ENCODE measurements around the gene GLIPR1.
"Not testable (repeated sequence)": the region's sequence is repeated elsewhere in the genome, so short reads cannot be mapped to it uniquely, and the experiment has no call there.

GLIPR1 gene

DNA sequence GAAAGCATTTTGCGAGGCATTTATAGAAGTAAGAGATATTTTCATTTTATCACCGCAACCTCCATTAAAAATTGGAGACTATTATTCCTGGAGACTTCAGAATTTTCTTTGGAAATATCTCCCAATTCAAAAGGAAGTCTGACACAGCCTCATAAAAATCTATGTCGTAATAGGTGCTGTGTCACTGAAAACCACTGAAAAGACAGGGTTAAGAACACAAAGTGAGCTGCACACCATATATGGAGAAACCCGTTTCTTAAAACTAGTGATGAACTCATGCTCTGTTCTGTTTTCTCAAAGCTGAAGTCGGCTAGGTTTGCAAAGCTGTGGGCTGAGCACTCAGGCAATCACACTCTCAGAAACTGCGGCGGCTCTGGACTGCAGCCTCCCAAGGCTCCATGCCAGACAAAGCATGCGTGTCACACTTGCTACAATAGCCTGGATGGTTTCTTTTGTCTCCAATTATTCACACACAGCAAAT is at the start of gene GLIPR1:
GLIPR1 (plus strand) TSS at position 287 of the 481 bp plus-strand sequence; CDS start at position 413, 126 bp downstream.
- DNase-seq (ENCODE audit: low spot score): no peak

DNA sequence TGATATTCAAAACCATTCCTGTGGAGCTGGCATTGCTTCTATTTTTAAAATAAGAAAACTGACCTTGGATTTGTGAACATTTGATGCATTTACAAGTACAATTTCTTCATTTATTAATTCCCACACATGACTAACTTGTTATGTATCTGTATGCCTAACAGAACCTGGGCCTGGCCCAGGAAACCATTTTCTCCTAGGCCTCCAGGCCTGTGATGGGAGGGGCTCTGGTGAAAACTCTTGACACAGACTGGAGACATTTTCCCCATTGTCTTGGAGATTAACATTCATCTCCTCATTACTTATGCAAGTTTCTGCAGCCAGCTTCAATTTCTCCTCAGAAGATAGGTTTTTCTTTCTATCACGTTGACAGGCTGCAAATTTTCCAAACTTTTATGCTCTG is 47.6 kb upstream of the GLIPR1 start:
- DNase-seq (ENCODE audit: low spot score): no peak

DNA sequence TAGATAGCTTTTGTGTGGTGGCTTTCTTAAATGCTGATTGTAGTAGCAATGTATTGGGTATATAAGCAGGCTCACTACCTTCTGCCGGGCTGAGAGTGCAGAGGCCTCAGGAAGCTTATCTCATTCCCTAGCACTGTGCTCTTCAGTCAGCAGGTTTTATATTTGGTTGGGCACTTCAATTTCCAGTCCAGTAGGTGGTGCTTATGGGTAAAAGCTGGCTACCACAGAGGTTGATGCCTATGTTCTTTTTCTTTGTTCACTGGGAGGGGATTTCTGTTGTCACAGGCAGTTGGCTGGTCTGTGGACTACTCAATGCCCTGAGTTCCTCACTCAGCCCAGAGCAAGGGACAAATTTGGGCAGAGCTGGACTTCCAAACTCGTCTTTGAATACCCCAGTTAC is 43.0 kb upstream of the GLIPR1 start:
- no peak for DNase-seq (ENCODE audit: low spot score)

DNA sequence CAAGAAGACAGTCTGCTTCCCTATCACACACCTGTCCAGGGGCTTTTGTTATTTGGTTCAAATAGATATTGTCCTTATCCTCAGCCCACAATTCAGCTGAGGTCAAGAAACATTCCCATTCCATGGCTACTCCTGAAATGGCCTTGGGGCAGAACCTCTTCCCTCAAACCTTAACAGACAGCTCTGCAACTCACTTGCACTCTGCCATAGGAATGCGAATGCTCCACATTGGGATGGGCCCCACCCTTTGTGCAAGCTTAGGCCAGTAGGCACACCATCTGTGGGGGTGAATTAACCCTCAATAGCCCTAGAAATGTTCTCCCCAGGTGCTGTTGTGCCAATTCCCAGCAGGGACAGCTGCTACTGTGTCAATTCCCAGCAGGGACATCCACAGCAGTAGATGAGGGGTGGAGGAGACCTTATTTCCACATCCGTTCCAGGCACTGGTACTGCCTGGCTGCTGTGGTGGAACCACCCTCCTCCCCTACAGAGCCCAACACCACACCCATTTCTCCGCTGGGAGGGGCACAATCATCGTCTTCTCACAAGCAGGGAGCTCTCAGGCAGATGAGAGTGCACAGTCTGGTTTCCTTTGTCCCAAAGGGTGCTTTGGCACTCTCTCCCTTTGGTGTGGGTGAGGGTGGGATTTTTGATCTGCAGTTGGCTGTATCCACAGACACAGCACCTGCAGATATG is 42.3 kb upstream of the GLIPR1 start:
- no peak for DNase-seq (ENCODE audit: low spot score)

DNA sequence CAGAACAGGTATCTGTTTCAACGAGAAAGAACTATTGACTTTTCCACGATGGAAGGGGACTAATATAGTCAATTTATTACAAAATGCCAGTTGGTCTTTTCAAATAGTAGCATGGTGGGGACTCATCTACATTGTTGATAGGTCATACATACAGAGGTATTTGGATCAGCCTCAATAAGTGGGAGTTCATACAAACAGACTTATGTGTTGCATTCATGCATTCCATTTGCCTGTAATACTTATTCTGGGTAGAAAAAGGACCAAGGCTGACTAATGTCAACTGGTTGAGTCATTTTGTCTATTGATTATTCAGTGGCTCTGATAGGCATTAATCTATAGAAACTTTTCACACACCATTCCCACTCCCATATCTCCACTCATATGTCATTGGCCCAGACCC is 41.5 kb upstream of the GLIPR1 start:
- DNase-seq (ENCODE audit: low spot score): no peak

DNA sequence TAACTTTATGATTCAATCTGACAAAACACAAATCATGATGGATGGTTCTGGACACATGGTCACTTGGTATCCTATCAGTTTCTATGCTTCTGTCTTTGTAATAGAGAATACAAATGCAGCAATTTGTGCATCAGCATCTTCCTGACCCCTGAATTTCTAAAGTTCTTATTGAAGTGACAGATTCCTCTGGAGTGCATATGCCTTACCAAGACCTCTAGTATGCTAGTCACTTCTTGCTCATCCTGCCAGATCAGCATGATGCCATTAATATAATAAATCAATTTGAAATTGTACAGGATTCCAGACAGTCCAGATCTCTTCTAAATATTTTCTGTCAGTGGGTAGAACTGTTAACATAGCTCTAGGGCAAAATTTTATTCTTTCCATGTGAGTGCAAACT is 40.6 kb upstream of the GLIPR1 start:
- DNase-seq (ENCODE audit: low spot score): no peak

DNA sequence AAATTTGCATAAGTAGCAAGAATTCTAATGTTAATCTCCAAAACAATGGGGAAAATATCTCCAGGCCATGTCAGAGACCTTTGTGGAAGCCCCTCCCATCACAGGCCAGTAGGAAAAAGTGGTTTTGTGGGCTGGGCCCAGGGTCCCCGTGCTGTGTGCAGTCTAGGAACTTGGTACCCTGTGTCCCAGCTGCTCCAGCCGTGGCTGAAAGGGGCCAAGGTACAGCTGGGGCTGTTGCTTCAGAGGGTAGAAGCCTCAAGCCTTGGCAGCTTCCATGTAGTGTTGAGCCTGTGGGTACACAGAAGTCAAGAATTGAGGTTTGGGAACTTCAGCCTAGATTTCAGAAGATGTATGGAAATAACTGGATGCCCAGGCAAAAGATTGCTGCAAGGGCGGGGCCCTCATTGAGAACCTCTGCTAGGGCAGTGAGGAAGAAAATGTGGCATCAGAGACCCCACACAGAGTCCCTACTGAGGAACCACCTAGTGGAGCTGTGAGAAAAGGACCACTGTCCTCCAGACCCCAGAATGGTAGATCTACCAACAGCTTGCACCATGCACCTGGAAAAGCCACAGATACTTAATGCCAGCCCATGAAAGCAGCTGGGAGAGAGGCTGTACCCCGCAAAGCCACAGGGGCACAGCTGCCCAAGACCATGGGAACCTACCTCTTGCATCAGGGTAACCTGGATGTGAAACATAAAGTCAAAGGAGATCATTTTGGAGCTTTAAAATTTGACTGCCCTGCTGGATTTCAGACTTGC is 38.7 kb upstream of the GLIPR1 start:
- not testable (repeated sequence) for DNase-seq (ENCODE audit: low spot score)

DNA sequence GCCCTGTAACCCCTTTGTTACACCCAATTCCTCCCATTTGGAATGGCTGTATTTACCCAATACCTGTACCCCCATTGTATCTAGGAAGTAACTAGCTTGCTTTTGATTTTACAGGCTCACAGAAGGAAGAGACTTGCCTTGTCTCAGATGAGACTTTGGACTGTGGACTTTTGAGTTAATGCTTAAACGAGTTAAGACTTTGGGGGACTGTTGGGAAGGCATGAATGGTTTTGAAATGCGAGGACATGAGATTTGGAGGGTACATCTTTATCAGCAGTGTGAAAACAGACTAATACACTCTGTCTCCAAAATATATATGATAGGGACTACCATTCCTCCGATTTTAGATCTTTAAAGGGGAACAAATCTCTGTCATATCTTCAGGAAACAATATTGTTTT is 38.1 kb upstream of the GLIPR1 start:
- not testable (repeated sequence) for DNase-seq (ENCODE audit: low spot score)

DNA sequence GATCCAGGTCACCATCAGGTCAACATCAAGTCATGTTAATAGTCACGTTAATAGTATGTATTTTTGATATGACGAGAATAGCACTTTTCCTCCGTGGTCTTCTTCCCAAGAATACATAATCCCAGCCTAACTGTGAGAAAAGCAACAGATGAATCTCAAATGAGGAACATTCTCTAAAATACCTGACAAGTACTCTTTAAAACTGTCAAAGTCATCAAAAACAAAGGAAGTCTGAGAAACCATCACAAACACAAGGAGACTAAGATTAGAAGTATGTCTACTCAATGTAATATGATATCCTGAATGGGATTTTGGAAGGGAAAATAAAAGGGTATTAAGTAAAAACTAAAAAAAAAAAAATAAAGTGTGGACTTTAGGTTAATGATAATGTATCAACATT is 36.8 kb upstream of the GLIPR1 start:
- no peak for DNase-seq (ENCODE audit: low spot score)

DNA sequence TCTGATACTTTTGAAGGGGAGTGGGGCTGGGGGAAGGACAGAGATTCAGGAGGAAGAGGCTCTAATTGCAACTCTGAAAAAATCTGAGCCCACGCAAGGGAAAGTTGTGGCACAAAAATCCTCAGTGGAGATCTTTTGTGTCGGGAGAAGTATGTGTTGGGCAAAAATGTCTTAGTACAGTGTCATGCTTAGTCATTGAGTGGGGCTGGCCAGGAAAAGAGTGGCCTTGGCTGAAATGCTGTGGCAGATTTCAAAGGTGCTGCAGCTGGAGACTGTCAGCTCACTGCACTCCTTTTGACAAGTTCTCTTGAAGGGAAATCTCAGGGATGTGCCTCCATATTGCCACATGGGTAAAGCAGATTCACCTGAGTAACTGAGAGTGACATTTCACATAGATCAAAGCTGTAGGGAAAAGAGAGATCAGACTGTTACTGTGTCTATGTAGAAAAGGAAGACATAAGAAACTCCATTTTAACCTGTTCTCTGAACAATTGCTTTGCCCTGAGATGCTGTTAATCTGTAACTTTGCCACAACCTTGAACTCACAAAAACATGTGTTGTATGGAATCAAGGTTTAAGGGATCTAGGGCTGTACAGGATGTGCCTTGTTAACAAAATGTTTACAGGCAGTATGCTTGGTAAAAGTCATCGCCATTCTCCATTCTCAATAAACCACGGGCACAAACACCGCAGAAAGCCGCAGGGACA is 36.0 kb upstream of the GLIPR1 start:
- no peak for DNase-seq (ENCODE audit: low spot score)

DNA sequence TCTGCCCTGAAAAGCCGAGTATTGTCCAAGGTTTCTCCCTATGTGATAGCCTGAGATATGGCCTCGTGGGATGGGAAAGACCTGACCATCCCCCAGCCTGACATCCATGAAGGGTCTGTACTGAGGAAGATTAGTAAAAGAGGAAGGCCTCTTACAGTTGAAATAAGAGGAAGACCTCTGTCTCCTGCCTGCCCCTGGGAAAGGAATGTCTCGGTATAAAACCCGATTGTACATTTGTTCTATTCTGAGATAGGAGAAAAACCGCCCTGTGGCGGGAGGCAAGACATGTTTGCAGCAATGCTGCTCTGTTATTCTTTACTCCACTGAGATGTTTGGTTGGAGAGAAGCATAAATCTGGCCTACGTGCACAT is 35.4 kb upstream of the GLIPR1 start:
- DNase-seq (ENCODE audit: low spot score): not testable (repeated sequence)

DNA sequence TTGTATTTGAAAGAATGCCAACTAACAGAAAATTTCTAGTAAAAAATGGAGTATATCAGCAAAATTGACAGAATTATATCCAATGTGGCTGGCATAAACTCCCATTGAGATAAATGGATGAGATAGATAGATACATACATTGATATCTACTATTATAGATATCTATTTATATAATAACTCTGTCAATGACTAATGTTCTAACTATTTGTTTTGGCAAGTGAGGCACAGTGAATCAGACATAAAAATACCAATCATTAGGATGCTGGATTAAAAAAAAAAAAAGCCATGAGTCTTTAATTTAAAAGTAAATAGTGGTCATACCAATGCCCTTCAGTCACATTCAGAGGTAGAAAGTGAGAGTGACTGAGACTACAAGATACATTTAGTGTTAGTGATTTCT is 33.7 kb upstream of the GLIPR1 start:
- no peak for DNase-seq (ENCODE audit: low spot score)

DNA sequence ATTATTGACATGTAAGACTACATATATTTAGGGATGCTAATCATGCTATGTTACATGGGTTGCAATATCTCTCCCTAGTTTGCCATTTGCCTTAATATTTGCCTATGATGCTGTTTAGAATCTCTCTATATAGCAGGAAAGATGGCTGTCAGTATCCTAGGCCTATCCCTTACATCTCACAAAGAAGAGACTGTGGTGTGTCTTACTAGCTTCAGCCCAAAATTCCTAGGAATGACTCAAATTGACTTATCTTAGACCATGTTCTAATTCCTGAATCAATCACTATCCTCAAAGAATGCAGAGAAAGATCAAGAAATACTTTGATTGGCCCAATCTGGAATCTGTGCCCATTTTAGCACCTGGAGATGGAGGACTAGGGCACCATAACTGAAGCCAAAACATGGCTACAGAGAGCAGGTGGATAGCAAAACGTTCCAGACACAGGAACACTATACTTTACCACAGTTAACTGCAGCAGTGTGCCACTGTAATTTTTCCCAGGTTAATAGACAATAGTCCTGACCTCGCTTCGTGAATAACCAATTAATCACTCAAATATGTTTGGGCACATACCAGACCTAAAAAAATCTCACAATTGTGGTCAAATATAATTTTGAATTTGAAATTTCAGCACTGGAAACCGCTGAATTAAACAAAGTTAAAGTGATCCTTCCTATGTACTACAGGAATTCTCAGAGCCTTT is 32.7 kb upstream of the GLIPR1 start:
- DNase-seq (ENCODE audit: low spot score): no peak

DNA sequence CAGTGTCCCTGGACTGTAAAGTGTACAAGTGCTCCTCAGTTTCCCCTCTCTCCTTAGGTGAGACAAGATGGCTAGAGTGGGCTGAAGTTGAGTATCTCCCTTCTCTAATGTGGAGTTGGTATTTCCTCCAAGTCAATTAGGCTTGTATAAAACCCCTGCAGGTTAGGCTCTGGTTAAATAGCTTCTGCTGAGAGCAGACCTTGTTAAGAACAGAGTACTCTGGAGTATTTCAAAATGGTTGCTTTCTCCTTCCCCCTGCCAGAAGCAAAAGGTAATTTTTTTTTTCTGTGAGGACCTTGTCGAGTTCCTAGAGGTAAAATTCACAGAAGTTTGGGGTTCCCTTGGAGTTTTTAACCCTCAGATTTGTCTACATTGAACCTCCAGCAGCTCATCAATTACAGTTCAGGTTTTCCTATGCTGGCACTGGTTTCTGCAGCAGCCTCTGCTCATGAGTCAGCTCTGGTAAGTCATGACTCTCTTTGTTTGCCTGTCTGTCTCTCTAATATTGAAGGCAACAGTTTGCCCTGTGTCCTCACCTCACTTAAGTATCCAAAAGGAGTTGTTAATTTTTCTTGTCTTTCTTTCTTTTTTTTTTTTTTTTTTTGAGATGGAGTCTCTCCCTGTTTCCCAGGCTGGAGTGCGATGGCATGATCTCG is 27.8 kb upstream of the GLIPR1 start:
- no peak for DNase-seq (ENCODE audit: low spot score)

DNA sequence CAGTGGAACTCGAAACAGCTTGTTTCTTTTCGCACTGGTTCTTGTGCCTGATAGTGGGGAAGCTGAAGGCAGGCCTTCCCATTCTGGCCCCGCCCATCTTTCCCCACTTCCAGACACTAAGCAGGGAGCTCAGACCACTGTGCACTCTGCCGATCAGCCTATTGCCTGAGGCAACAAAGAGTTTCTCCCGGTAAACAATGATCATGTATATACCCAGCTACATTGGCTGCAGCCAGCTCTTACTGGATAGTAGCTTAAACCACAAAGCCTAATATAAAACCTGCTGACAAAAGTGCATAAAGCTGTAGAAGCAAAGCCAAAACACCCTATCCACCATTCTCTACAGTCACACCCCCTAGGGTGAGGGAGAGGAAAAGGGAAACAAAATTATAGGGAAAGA is 24.7 kb upstream of the GLIPR1 start:
- peak; percentile 47 for DNase-seq (ENCODE audit: low spot score)

DNA sequence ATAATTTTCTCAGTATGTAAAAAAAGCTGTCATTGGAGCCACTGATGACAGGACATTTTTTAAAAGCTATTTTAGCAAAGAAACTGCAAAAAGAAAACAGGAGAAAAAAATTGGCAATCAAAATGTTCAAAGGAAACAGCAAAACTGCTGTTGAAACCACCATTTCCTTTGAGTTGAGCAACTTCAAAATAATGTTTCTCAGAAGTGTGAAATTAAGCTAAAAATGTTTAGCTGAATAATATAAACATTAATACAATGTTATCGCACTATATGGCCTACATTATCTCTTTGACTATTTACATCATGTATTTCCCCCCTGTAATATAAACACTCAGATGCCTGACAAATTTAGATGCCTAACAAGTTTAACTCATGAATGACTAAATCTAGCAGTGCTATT is 23.4 kb upstream of the GLIPR1 start:
- no peak for DNase-seq (ENCODE audit: low spot score)

DNA sequence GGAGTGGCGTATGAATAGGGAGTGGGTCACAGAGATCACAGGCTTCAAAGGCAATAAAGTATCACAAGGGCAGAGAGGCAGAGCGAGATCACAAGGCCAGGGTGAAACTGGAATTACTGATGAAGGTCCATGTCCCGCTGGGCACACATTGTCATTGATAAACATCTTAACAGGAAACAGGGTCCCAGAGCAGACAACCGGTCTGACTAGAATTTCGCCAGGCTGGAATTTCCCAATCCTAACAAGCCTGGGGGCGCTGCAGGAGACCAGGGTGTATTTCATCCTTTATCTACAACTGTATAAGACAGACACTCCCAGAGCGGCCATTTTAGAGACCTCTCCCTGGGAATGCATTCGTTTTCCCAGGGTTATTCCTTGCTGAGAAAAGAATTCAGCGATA is 22.7 kb upstream of the GLIPR1 start:
- not testable (repeated sequence) for DNase-seq (ENCODE audit: low spot score)

DNA sequence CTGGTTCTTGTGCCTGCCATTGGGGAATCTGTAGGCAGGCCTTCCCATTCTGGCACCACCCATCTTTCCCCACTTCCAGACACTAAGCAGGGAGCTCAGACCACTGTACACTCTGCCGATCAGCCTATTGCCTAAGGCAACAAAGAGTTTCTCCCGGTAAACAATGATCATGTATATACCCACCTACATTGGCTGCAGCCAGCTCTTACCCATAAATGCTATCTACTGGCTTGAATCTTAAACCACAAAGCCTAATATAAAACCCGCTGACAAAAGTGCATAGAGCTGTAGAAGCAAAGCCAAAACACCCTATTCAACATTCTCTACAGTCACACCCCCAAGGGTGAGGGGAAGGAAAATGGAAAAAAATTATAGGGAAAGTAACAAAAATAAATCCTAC is 20.8 kb upstream of the GLIPR1 start:
- DNase-seq (ENCODE audit: low spot score): no peak

DNA sequence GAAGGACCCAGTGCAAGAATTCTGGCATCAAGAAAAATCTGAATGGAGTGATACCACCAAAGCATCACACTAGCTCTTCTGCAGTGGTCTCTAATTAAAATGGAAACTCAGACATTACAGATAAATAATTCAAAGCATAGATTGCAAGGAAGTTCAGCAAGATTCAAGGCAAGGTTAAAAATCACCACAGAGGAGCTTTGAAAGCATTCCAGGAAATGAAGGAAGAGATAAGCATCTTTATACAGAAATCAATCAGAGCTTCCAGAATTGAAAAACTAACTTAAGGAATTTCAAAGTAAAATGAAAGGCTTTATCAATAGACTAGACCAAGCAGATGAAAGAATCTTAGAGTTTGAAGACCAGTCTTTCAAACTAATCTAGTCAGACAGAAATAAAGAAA is 20.4 kb upstream of the GLIPR1 start:
- no peak for DNase-seq (ENCODE audit: low spot score)

DNA sequence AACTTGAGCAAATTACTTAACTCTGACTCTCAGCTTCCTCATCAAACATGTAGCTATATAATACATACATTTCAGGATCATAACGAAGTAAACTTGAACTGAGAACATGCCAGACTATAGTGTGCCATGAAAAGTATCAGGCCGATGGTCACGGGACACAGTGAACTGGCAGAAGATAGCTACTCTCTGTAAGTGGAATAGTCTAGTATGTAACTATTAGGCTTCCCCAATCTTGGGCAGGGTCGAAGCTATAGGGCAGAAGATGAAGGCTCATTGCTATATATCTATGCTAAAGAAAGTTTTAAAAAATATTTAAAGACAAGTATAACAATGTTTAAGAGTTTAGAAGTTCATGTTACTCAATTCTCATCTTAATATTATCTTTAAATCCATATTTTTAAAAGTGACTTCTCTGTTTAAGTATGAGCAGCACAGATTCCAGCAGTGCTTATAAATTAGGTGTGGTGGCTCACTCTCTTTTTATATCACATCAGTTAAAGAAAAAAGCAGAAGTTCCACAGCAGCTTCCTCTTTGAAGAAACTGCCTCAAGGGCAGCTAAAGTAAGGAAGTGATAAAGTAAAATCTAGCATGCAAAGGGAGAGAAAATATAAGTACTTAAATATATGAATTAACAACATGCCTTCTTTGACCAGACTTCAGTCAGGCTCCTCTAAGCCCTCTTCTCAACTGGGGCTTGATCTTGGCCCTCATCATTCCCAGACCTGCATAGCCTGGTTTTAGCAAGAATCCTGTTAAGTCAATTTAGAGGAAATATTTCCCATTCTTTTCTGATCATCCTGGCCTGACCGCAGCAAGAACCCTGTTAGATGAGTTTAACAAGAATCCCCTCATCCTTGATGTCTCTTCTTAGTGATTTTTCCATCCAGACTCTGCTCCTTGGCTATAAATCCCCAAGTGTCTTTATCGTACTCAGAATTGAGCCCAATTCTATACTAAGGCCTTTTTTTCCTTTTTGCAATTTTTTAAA is 8.4 kb upstream of the GLIPR1 start:
- no peak for DNase-seq (ENCODE audit: low spot score)

DNA sequence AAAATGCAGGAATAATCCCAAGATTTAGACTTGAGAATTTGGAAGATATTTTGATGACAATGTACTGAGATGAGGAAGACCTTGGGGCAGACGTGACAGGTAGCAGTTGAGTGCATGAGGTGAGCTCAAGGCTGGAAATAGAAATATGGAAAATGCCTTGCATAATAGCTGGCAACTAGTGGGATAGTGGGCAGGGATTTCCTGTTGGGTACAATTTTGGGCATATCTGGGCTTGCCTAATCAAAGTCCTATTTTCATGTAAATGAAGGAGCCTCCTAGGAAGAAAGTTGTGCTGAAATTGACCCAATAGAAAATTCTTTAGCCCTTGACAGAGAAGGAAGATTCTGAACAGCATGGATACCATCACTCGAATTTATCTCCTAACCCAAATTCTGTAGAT is 6.4 kb upstream of the GLIPR1 start:
- DNase-seq (ENCODE audit: low spot score): no peak
